C4-2B (cell line): ENCODE data around the gene DNAJC12.

Source experiments
- ZFX ChIP-seq: fragments of 450-650 bp; IDR thresholded peaks from 2 replicates; pipeline ENCODE4 v1.6.1; 2017
- TF ChIP-seq, protein P1 (sequence below): fragments of 450-650 bp; conservative IDR thresholded peaks from 2 replicates; pipeline ENCODE4 v1.5.1; 2017; ENCODE audit warnings: mild to moderate bottlenecking

DNA sequence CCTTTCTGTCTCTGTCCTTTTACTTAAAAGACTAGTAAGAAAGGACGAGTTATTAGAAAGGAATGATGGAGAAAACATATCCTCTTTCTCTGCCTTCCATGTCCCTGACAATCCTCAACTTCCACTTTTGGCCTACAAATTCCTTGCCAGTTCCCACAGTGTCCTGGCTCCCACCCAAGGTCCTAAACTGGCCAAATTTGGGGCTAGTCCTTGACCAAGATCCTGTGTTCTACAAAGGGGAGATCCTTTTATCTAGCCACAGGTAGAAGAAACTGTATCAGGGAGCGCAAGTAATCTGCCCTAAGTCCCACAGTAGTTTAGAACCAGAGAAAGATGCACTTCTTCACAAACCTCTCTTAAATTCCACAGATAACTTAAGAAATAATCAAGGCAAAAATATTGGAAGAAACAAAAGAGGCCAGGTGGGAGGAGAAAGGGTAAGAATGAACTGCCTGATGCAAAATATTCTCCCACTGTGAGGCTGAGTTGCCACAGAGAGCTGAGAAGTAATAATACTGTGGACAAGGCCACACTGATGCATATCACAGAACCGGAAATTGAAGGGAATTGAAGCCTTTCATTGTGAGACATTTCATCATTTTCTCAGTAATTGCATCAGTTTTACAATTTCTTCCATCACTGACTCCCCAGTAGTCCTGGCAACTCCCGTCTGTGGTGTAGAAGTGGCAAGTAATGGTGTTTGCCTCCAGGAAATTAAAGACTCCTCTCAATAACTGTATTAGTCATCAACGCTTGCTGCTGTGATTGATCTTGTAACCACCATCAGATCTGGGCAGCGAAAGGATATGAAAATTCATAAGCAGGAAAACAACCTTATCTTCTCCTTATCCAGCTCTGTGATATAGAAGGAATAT, 47.2 kb downstream of the DNAJC12 start:
- TF ChIP-seq, protein P1, sequence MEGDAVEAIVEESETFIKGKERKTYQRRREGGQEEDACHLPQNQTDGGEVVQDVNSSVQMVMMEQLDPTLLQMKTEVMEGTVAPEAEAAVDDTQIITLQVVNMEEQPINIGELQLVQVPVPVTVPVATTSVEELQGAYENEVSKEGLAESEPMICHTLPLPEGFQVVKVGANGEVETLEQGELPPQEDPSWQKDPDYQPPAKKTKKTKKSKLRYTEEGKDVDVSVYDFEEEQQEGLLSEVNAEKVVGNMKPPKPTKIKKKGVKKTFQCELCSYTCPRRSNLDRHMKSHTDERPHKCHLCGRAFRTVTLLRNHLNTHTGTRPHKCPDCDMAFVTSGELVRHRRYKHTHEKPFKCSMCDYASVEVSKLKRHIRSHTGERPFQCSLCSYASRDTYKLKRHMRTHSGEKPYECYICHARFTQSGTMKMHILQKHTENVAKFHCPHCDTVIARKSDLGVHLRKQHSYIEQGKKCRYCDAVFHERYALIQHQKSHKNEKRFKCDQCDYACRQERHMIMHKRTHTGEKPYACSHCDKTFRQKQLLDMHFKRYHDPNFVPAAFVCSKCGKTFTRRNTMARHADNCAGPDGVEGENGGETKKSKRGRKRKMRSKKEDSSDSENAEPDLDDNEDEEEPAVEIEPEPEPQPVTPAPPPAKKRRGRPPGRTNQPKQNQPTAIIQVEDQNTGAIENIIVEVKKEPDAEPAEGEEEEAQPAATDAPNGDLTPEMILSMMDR, result no peak
- no peak for TF ChIP-seq ZFX
